Cardiac muscle cell (in vitro differentiated cells and primary cell): ENCODE results near the gene MIF4GD. TPM values are rescaled to one million over a fixed set of nuclear protein-coding genes. Genes with fewer than 3 reads are reported as not detected.

ENCODE experiments used
- DNase-seq, 2 donors: peaks; one replicate each; pipeline versions ENCODE4 v3.0.0 to v3.0.0-alpha.2; 2010 to 2017; ENCODE audit warnings: low read depth in 1 of 2, low spot score in 1 of 2
- H3K27ac ChIP-seq: fragments of 200-600 bp; sonication (generic); 2 replicates; pipeline ENCODE4 v1.5.1; 2016
- H3K27me3 ChIP-seq: fragments of 200-600 bp; sonication (generic); 2 replicates; pipeline ENCODE4 v1.6.0; 2016; ENCODE audit warnings: control low read depth
- H3K36me3 ChIP-seq: fragments of 200-600 bp; sonication (generic); 2 replicates; pipeline ENCODE4 v1.5.1; 2016; ENCODE audit warnings: control low read depth
- H3K4me1 ChIP-seq: fragments of 200-600 bp; sonication (generic); 2 replicates; pipeline ENCODE4 v1.8.1; 2017; ENCODE audit warnings: low read depth, mild to moderate bottlenecking, mixed run types
- H3K4me3 ChIP-seq: fragments of 200-600 bp; sonication (generic); 2 replicates; pipeline ENCODE4 v1.5.1; 2016; ENCODE audit warnings: mild to moderate bottlenecking
- H3K9me3 ChIP-seq: fragments of 200-600 bp; sonication (generic); 2 replicates; pipeline ENCODE4 v1.5.1; 2017; ENCODE audit warnings: low read depth, mild to moderate bottlenecking, control low read depth
- polyA plus RNA-seq: library from polyadenylated mRNA; unstranded; fragments of >200 nt; fragmentation: Nextera tagmentation; extraction: Ambion mirVana; gene quantifications from 2 replicates; pipeline ENCODE4 v1.2.1, GENCODE V29; 2016
- total RNA-seq: library from RNA; depleted of rRNA; stranded (reverse); fragments of >200 nt; gene quantifications from 2 replicates; pipeline ENCODE4 v1.2.3, GENCODE V29; 2016
- TF ChIP-seq, protein P1 (sequence below): IDR thresholded peaks from 2 replicates; pipeline ENCODE4 v1.5.1; 2012; ENCODE audit warnings: low read depth, mild to moderate bottlenecking, low read length

The MIF4GD gene
- total and polyA plus RNA-seq, 2 experiments from 2014 or later = 35.6 to 75.8 TPM

DNA sequence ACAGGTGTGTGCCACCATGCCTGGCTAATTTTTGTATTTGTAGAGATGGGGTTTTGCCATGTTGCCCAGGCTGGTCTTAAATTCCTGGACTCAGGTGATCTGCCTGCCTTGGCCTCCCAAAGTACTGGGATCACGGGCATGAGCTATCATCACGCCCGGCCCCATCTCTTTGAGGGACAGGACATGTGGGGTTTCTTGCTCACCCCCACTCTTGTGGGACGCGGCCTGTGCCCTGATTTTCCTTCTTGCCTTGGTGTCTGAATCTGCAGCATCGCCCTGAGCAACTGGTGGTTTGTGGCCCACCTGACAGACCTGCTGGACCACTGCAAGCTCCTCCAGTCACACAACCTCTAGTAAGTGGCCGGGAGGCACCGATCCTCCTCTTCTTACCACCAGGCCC, 40.0 kb downstream of the MIF4GD start:
- DNase-seq = no peak
- no peak overlapping the region for H3K4me3 ChIP-seq
- no peaks in the 10 kb centered on the region for H3K9me3 ChIP-seq
- H3K4me1 ChIP-seq = no peaks in the 10 kb centered on the region
- H3K27me3 ChIP-seq = no peaks in the 10 kb centered on the region
- no peak overlapping the region for H3K27ac ChIP-seq
- H3K36me3 ChIP-seq = peaks cover 54% of the 10 kb centered on the region
- TF ChIP-seq, protein P1, sequence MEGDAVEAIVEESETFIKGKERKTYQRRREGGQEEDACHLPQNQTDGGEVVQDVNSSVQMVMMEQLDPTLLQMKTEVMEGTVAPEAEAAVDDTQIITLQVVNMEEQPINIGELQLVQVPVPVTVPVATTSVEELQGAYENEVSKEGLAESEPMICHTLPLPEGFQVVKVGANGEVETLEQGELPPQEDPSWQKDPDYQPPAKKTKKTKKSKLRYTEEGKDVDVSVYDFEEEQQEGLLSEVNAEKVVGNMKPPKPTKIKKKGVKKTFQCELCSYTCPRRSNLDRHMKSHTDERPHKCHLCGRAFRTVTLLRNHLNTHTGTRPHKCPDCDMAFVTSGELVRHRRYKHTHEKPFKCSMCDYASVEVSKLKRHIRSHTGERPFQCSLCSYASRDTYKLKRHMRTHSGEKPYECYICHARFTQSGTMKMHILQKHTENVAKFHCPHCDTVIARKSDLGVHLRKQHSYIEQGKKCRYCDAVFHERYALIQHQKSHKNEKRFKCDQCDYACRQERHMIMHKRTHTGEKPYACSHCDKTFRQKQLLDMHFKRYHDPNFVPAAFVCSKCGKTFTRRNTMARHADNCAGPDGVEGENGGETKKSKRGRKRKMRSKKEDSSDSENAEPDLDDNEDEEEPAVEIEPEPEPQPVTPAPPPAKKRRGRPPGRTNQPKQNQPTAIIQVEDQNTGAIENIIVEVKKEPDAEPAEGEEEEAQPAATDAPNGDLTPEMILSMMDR = no peak

DNA sequence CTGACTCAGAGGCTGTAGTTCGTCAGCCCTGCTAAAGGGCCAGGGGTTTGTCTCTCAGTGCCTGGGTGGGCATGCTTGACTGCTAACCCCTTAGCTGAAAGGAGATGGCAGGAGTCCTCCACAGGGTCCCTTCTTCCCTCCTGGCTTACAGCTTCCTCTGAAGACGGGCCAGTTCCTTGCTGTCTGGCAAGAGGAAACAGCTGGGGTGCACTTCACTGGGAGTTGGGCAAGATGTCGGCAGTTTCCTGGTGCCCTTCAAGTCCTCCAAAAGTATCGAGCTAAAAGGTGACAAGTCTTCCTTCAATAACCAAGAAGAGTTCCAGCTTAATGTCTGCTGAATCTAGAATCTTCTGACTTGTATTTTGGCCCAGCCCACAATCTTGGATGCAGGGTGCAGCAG, 42.2 kb downstream of the MIF4GD start:
- H3K27me3 ChIP-seq = no peaks in the 10 kb centered on the region
- TF ChIP-seq, protein P1 = no peak
- H3K9me3 ChIP-seq = no peaks in the 10 kb centered on the region
- peaks cover 50% of the 10 kb centered on the region for H3K36me3 ChIP-seq
- H3K27ac ChIP-seq = no peak overlapping the region
- no peaks in the 10 kb centered on the region for H3K4me1 ChIP-seq
- no peak overlapping the region for H3K4me3 ChIP-seq
- DNase-seq = no peak

- Histone ChIP-seq H3K4me1 (no peaks in the 10 kb centered on the region), H3K9me3 (no peaks in the 10 kb centered on the region), H3K27ac (no peak overlapping the region), H3K27me3 (no peaks in the 10 kb centered on the region), H3K36me3 (peaks cover 53% of the 10 kb centered on the region), H3K4me3 (no peak overlapping the region)
- TF ChIP-seq, protein P1 = no peak
- DNase-seq = no peak
Observed at GRCh38 chr17:75228305-75228704, 42.7 kb downstream of the MIF4GD start.

DNA sequence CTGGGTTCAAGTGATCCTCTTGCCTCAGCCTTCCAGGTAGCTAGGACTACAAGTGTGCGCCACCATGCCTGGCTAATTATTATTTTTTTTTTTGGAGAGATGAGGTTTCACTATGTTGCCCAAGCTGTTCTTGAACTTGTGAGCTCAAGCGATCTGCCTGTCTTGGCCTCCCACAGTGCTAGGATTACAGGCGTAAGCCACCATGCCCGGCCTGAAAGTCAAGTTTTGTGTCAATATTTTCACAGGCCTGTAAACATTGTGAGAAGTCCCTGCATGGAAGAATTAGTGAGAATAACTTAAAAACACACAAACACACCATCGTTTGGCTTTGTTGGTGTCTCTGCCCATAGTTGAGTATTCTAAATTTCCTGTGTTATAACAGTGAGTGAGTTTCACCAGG, 43.3 kb downstream of the MIF4GD start:
- Histone ChIP-seq H3K9me3 (no peaks in the 10 kb centered on the region), H3K27ac (no peak overlapping the region), H3K4me1 (no peaks in the 10 kb centered on the region), H3K4me3 (no peak overlapping the region), H3K36me3 (peaks cover 50% of the 10 kb centered on the region), H3K27me3 (no peaks in the 10 kb centered on the region)
- DNase-seq = no peak
- TF ChIP-seq, protein P1 = no peak

GRCh38 chr17:75225016-75225415, 46.0 kb downstream of the MIF4GD start:
- no peak for DNase-seq
- TF ChIP-seq, protein P1 = no peak
- Histone ChIP-seq H3K9me3 (no peaks in the 10 kb centered on the region), H3K36me3 (peaks cover 32% of the 10 kb centered on the region), H3K27ac (no peak overlapping the region), H3K4me1 (no peaks in the 10 kb centered on the region), H3K27me3 (no peaks in the 10 kb centered on the region), H3K4me3 (no peak overlapping the region)

GRCh38 chr17:75219815-75220214, 51.2 kb downstream of the MIF4GD start:
- TF ChIP-seq, protein P1 = no peak
- H3K36me3 ChIP-seq = peaks cover 23% of the 10 kb centered on the region
- H3K27me3 ChIP-seq = no peaks in the 10 kb centered on the region
- H3K9me3 ChIP-seq = no peaks in the 10 kb centered on the region
- H3K4me1 ChIP-seq = no peaks in the 10 kb centered on the region
- no peak overlapping the region for H3K4me3 ChIP-seq
- no peak overlapping the region for H3K27ac ChIP-seq
- no peak for DNase-seq
